Measurements from ENCODE around the gene PIP4K2A. TPM values are rescaled to one million over a fixed set of nuclear protein-coding genes. Genes with fewer than 3 reads are reported as not detected.

The PIP4K2A gene
- total and polyA plus RNA-seq, 2 donors (not counting 3 experiments of a cell fraction or from before 2014, with no cell fraction given), result 11.8 to 32.6 TPM

GRCh38 chr10:22712211-22712955, 2.0 kb downstream of the PIP4K2A start:
- DNase-seq (ENCODE audit: low read depth, low spot score) (peak; percentile 5), FAIRE-seq (no peak)
- Histone ChIP-seq H4K20me1 (replicated peaks; ENCODE audit: control insufficient read depth, extremely low read depth, insufficient read depth, low read length) (peaks cover 8% of the 10 kb centered on the region), H3K4me2 (ENCODE audit: insufficient read depth, low read length) (peak overlapping the region; percentile 97), H3K4me1 (ENCODE audit: control insufficient read depth, extremely low read depth, insufficient read depth, low read length) (peaks cover 17% of the 10 kb centered on the region), H3K36me3 (ENCODE audit: control insufficient read depth in 2 of 2, extremely low read depth in 1 of 2, insufficient read depth in 2 of 2, low read length in 2 of 2) (no peaks in the 10 kb centered on the region), H3K79me2 (ENCODE audit: control insufficient read depth, insufficient read depth, low read length) (peaks cover 60% of the 10 kb centered on the region), H3K9ac (replicated peaks; ENCODE audit: extremely low read depth, insufficient read depth, low read length) (peak overlapping the region; percentile 59), H3K27me3 (ENCODE audit: control insufficient read depth in 2 of 2, insufficient read depth in 2 of 2, low read length in 2 of 2) (no peaks in the 10 kb centered on the region), H3K27ac (ENCODE audit: insufficient read depth, low read depth, low read length) (no peak overlapping the region), H3K9me1 (replicated peaks; ENCODE audit: control insufficient read depth, extremely low read depth, insufficient read depth, low read length) (no peaks in the 10 kb centered on the region), H3K9me3 (replicated peaks; ENCODE audit: control insufficient read depth, insufficient read depth, low read length) (no peaks in the 10 kb centered on the region), H3K4me3 (replicated peaks in 1 of 3; ENCODE audit: insufficient read depth in 1 of 3, low read depth in 1 of 3, low read length in 3 of 3) (peak overlapping the region; percentile 89 to 100 (median 89)), H2AFZ (ENCODE audit: low read depth, low read length) (peak overlapping the region; percentile 97)
- intact Hi-C loops (cut with micrococcal nuclease), result loop anchor here (5.0 to 10.0 kb wide), 6 partner anchors 112 to 710 kb away; partner anchors contain the start of genes COMMD3 and DNAJC1
- TF ChIP-seq EZH2 (IDR thresholded peaks at IDR 0.05; ENCODE audit: borderline replicate concordance, low read depth, low read length, severe bottlenecking) (no peak), GATA2 (IDR thresholded peaks at IDR 0.05; ENCODE audit: insufficient read depth, insufficient read length, low read depth, low read length) (no peak), FOS (IDR thresholded peaks at IDR 0.05; ENCODE audit: borderline replicate concordance, insufficient read depth, low read length) (no peak), POLR2A (IDR thresholded peaks at IDR 0.05; ENCODE audit: low read depth, low read length) (no peak), MAX (IDR thresholded peaks at IDR 0.05; ENCODE audit: insufficient read depth, insufficient read length) (no peak), MYC (IDR thresholded peaks at IDR 0.05; ENCODE audit: low read depth, low read length) (no peak)
- dilution Hi-C loops (cut with MboI; ENCODE audit: extremely low pct_ligation_motif_present, low sequenced_read_pairs), result no loop called here
- ChIA-PET POLR2A (no interaction called here), CTCF (interaction anchor here (0.7 to 2.7 kb wide), 9 partner anchors 8 to 276 kb away, joined by 3 to 15 read pairs (median 3); no protein-coding TSS in a partner anchor)
- BruUV-seq (replicated peaks), result TSS peak; percentile 18

- FAIRE-seq, result peak; percentile 59
- no peak overlapping the region for H3K9ac ChIP-seq (replicated peaks; ENCODE audit: extremely low read depth, insufficient read depth, low read length)
- dilution Hi-C loops (cut with MboI; ENCODE audit: extremely low pct_ligation_motif_present, low sequenced_read_pairs) (no loop called here), intact Hi-C loops (cut with micrococcal nuclease) (loop anchor here (5.0 to 10.0 kb wide), 6 partner anchors 113 to 709 kb away; partner anchors contain the start of genes COMMD3 and DNAJC1)
- no peaks in the 10 kb centered on the region for H3K36me3 ChIP-seq (ENCODE audit: control insufficient read depth in 2 of 2, extremely low read depth in 1 of 2, insufficient read depth in 2 of 2, low read length in 2 of 2)
- BruUV-seq (replicated peaks), result no TSS peak
- TF ChIP-seq GATA2 (IDR thresholded peaks at IDR 0.05; ENCODE audit: insufficient read depth, insufficient read length, low read depth, low read length), result no peak
- no peak for TF ChIP-seq JUN (IDR thresholded peaks at IDR 0.05; ENCODE audit: borderline replicate concordance, insufficient read depth, insufficient read length, low read depth)
- no peak for TF ChIP-seq MYC (IDR thresholded peaks at IDR 0.05; ENCODE audit: low read depth, low read length)
- no peak for TF ChIP-seq CTCF (IDR thresholded peaks at IDR 0.05; ENCODE audit: extremely low read depth in 1 of 2, insufficient read depth in 1 of 2, low read depth in 1 of 2, low read length in 2 of 2)
- ChIA-PET POLR2A (no interaction called here), CTCF (no interaction called here)
- peaks cover 17% of the 10 kb centered on the region for H3K4me1 ChIP-seq (ENCODE audit: control insufficient read depth, extremely low read depth, insufficient read depth, low read length)
- no peak overlapping the region for H3K4me2 ChIP-seq (ENCODE audit: insufficient read depth, low read length)
- H3K27ac ChIP-seq (ENCODE audit: insufficient read depth, low read depth, low read length), result no peak overlapping the region
- no peaks in the 10 kb centered on the region for H3K27me3 ChIP-seq (ENCODE audit: control insufficient read depth in 2 of 2, insufficient read depth in 2 of 2, low read length in 2 of 2)
- peaks cover 8% of the 10 kb centered on the region for H4K20me1 ChIP-seq (replicated peaks; ENCODE audit: control insufficient read depth, extremely low read depth, insufficient read depth, low read length)
- peaks cover 70% of the 10 kb centered on the region for H3K79me2 ChIP-seq (ENCODE audit: control insufficient read depth, insufficient read depth, low read length)
- H3K9me3 ChIP-seq (replicated peaks; ENCODE audit: control insufficient read depth, insufficient read depth, low read length), result no peaks in the 10 kb centered on the region
- no peak overlapping the region for H2AFZ ChIP-seq (ENCODE audit: low read depth, low read length)
- H3K9me1 ChIP-seq (replicated peaks; ENCODE audit: control insufficient read depth, extremely low read depth, insufficient read depth, low read length), result no peaks in the 10 kb centered on the region
- H3K4me3 ChIP-seq (replicated peaks in 1 of 3; ENCODE audit: insufficient read depth in 1 of 3, low read depth in 1 of 3, low read length in 3 of 3), result no peak overlapping the region
- DNase-seq (ENCODE audit: low read depth, low spot score), result peak; percentile 21
Measured at GRCh38 chr10:22711373-22711772, 3.0 kb downstream of the PIP4K2A start.
